Activated CD8-positive, alpha-beta T cell treated with anti-CD3 and anti-CD28 coated beads for 36 hours (primary cell): ENCODE results near the gene XPO1. TPM values are rescaled to one million over a fixed set of nuclear protein-coding genes. Genes with fewer than 3 reads are reported as not detected.

Source experiments
- ATAC-seq: fragments of 200-7000 bp; cut with Tn5 transposase; one replicate; pipeline ENCODE4 v1.10.0; 2021; ENCODE audit warnings: mild to moderate bottlenecking, moderate library complexity
- CTCF ChIA-PET: fragments of 350-600 bp; sonication (Branson Sonifier 250); formaldehyde crosslinking; loops from one replicate; lab custom pipeline; 2021; ENCODE audit warnings: antibody characterized with exemption; lab: Charles Lee
- POLR2A ChIA-PET: fragments of 350-600 bp; sonication (Branson Sonifier 250); formaldehyde crosslinking; loops from one replicate; lab custom pipeline; 2021; ENCODE audit warnings: antibody characterized with exemption; lab: Charles Lee
- DNase-seq: peaks from one replicate; pipeline ENCODE4 v3.0.0-alpha.2; 2020
- H3K27ac Mint-ChIP-seq: one replicate; pipeline ENCODE4 v1.8.0; 2021; ENCODE audit warnings: mild to moderate bottlenecking, mixed read lengths
- H3K27me3 Mint-ChIP-seq: one replicate; pipeline ENCODE4 v1.8.0; 2021; ENCODE audit warnings: mixed read lengths
- H3K36me3 Mint-ChIP-seq: one replicate; pipeline ENCODE4 v1.8.0; 2021; ENCODE audit warnings: low read depth, mixed read lengths
- H3K4me1 Mint-ChIP-seq: one replicate; pipeline ENCODE4 v1.8.0; 2021; ENCODE audit warnings: low read depth, mixed read lengths
- H3K4me3 Mint-ChIP-seq: one replicate; pipeline ENCODE4 v1.8.0; 2021; ENCODE audit warnings: mild to moderate bottlenecking, moderate library complexity, mixed read lengths
- H3K9me3 Mint-ChIP-seq: one replicate; pipeline ENCODE4 v1.8.0; 2021; ENCODE audit warnings: mixed read lengths
- intact Hi-C: fragments of 100-400 bp; cut with micrococcal nuclease; formaldehyde crosslinking; loops from one replicate; pipeline ENCODE4 v1.10.0; 2022
- total RNA-seq, 2 experiments: library from RNA; stranded (reverse); gene quantifications; one replicate each; pipeline ENCODE4 v1.2.3, GENCODE V29; 2021
- TF ChIP-seq, protein P1 (sequence below): fragments of 200-600 bp; IDR thresholded peaks from one replicate; pipeline ENCODE4 v1.8.0; 2022; ENCODE audit warnings: antibody characterized with exemption, mild to moderate bottlenecking

The XPO1 gene
- total RNA-seq, 2 experiments from 2014 or later: 208 to 221 TPM

DNA sequence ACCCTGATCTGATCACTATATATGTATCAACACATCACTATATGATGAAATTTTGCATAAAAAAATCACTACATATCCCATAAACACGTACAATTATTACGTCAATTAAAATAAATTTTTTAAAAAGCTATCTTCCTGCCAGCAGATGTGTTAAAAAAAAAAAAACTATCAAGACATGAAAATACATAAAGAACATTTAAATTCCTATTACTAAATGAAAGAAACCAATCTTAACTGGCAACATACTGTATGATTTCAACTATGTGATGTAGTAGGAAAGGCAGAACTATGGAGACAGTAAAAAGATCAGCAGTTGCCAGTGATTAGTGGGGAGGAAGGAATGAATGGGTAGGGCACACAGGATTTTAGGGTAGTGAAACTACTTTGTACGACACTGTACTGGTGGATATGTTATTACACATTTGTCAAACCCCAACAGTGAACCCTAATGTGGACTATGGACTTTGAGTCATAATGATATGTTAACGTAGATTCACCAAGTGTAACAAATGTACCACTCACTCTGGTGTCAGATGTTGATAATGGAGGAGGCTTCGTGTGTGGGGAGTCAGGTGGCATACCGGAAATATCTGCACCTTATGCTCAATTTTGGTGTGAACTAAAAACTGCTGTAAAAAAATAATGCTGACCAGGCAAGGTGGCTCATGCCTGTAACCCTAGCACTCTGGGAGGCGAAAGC, 94.7 kb downstream of the XPO1 start:
- TF ChIP-seq, protein P1, sequence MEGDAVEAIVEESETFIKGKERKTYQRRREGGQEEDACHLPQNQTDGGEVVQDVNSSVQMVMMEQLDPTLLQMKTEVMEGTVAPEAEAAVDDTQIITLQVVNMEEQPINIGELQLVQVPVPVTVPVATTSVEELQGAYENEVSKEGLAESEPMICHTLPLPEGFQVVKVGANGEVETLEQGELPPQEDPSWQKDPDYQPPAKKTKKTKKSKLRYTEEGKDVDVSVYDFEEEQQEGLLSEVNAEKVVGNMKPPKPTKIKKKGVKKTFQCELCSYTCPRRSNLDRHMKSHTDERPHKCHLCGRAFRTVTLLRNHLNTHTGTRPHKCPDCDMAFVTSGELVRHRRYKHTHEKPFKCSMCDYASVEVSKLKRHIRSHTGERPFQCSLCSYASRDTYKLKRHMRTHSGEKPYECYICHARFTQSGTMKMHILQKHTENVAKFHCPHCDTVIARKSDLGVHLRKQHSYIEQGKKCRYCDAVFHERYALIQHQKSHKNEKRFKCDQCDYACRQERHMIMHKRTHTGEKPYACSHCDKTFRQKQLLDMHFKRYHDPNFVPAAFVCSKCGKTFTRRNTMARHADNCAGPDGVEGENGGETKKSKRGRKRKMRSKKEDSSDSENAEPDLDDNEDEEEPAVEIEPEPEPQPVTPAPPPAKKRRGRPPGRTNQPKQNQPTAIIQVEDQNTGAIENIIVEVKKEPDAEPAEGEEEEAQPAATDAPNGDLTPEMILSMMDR: no peak
- intact Hi-C loops: no loop called here
- H3K27me3 Mint-ChIP-seq: no peaks in the 10 kb centered on the region
- CTCF ChIA-PET: interaction anchor here (1.9 kb wide), 1 partner anchor 17 kb away, joined by 9 read pairs; no protein-coding TSS in a partner anchor
- ATAC-seq (peak; percentile 69), DNase-seq (no peak)
- H3K36me3 Mint-ChIP-seq: peaks cover 28% of the 10 kb centered on the region
- H3K9me3 Mint-ChIP-seq: no peaks in the 10 kb centered on the region
- H3K4me3 Mint-ChIP-seq: no peak overlapping the region
- H3K27ac Mint-ChIP-seq: peak overlapping the region; percentile 32
- peaks cover 56% of the 10 kb centered on the region for H3K4me1 Mint-ChIP-seq
- POLR2A ChIA-PET: interaction anchor here (0.6 to 0.7 kb wide), 2 partner anchors 8 to 42 kb away, joined by 3 to 4 read pairs; no protein-coding TSS in a partner anchor

GRCh38 chr2:61439241-61440002, 98.7 kb downstream of the XPO1 start:
- peaks cover 36% of the 10 kb centered on the region for H3K36me3 Mint-ChIP-seq
- ChIA-PET CTCF (interaction anchor here (2.1 kb wide), 1 partner anchor 13 kb away, joined by 12 read pairs; no protein-coding TSS in a partner anchor), POLR2A (interaction anchor here (0.5 to 1.1 kb wide), 4 partner anchors 13 to 68 kb away, joined by 3 read pairs; no protein-coding TSS in a partner anchor)
- no peak overlapping the region for H3K4me3 Mint-ChIP-seq
- H3K27ac Mint-ChIP-seq: peak overlapping the region; percentile 27
- no peak for ATAC-seq
- H3K9me3 Mint-ChIP-seq: peaks cover 14% of the 10 kb centered on the region
- intact Hi-C loops: no loop called here
- TF ChIP-seq, protein P1: no peak
- peaks cover 68% of the 10 kb centered on the region for H3K4me1 Mint-ChIP-seq
- no peaks in the 10 kb centered on the region for H3K27me3 Mint-ChIP-seq
- DNase-seq: no peak

DNA sequence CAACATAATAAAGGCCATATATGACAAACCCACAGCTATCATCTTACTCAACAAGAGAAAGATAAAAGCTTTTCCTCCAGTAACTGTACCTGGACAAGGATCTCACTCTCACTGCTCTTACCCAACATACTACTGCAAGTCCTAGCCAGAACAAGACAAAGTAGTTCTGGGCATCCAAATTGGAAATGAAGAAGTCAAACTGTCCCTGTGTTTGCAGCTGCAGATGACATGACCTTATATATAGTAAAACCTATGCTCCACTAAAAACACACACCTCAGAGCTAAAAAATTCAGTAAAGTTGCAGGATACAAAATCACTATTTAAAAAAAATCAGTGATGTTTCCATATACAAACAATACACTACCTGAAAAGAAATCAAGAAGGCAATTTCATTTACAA, 99.5 kb downstream of the XPO1 start:
- Mint-ChIP-seq H3K27ac (peak overlapping the region; percentile 3), H3K4me1 (peaks cover 70% of the 10 kb centered on the region), H3K4me3 (no peak overlapping the region), H3K9me3 (peaks cover 14% of the 10 kb centered on the region), H3K27me3 (no peaks in the 10 kb centered on the region), H3K36me3 (peaks cover 31% of the 10 kb centered on the region)
- ATAC-seq (no peak), DNase-seq (no peak)
- ChIA-PET CTCF (interaction anchor here (2.1 kb wide), 1 partner anchor 12 kb away, joined by 12 read pairs; no protein-coding TSS in a partner anchor), POLR2A (interaction anchor here (0.6 to 1.1 kb wide), 4 partner anchors 14 to 21 kb away, joined by 3 read pairs; no protein-coding TSS in a partner anchor)
- TF ChIP-seq, protein P1: no peak
- intact Hi-C loops: no loop called here

DNA sequence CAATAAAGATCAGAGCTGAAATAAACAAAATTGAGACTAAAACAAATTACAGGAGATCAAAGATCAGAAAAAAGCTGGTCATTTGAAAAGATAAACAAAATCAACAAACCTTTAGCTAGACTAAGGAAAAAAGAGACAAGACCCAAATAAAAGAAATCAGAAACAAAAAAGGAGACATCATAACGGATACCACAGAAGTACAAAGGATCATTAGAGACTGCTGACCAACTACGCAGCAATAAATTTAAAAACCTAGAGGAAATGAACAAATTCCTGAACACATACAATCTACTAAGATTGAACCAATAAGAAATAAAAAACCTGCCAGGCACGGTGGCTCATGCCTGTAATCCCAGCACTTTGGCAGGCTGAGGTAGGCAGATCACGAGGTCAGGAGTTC, 101.0 kb downstream of the XPO1 start:
- peaks cover 14% of the 10 kb centered on the region for H3K9me3 Mint-ChIP-seq
- POLR2A ChIA-PET: interaction anchor here (2.2 kb wide), 1 partner anchor 11 kb away, joined by 5 read pairs; no protein-coding TSS in a partner anchor
- DNase-seq (no peak), ATAC-seq (no peak)
- H3K4me1 Mint-ChIP-seq: peaks cover 62% of the 10 kb centered on the region
- H3K27me3 Mint-ChIP-seq: no peaks in the 10 kb centered on the region
- intact Hi-C loops: no loop called here
- CTCF ChIA-PET: interaction anchor here (1.2 to 1.6 kb wide), 2 partner anchors 10 to 11 kb away, joined by 4 to 10 read pairs; no protein-coding TSS in a partner anchor
- peaks cover 31% of the 10 kb centered on the region for H3K36me3 Mint-ChIP-seq
- no peak overlapping the region for H3K4me3 Mint-ChIP-seq
- peak overlapping the region; percentile 65 for H3K27ac Mint-ChIP-seq
- TF ChIP-seq, protein P1: no peak
